HepG2 (cell line): ENCODE data around the gene LDB3.

ENCODE experiments used
- MXI1 ChIP-seq: IDR thresholded peaks from 3 replicates; pipeline ENCODE4 v1.6.1; 2012; ENCODE audit warnings: low read depth, low read length, inconsistent platforms, borderline replicate concordance
- TF ChIP-seq, protein P1 (sequence below): sonication (generic); formaldehyde crosslinking; IDR thresholded peaks from 2 replicates; pipeline ENCODE4 v1.8.1; 2023; ENCODE audit warnings: mild to moderate bottlenecking, missing genetic modification reagents, borderline replicate concordance

DNA sequence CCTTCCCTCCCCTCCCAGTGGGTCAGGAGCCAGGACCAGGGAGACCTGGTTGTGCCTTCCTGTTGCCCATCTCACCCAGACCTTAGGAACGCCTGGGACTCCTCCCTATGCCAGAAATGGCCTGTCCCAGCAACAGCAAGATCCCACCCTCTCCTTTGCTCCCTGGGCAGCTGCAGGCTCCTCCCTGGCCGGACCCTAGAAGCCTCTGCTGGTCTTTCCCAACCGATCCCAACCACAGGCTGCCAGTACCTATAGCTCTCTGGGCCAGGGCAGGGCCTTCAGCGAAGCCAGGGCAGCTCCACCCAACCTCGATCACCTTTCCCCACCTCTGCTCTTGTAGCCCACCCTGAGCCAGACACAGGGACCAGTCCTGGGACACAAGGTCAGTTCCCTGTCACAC, 21.9 kb downstream of the LDB3 start:
- TF ChIP-seq, protein P1, sequence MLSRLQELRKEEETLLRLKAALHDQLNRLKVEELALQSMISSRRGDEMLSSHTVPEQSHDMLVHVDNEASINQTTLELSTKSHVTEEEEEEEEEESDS (CRISPR knock-in tag): no peak
- TF ChIP-seq MXI1: no peak
